Measurements from ENCODE around the gene SPON1. TPM values are rescaled to one million over a fixed set of nuclear protein-coding genes. Genes with fewer than 3 reads are reported as not detected.
A peak's percentile ranks its signal among the peaks of the same experiment; 100 is the strongest.

Gene SPON1
- total RNA-seq, 4 donors from 2014 or later = 42.6 to 74.0 (median 56.1) TPM

DNA sequence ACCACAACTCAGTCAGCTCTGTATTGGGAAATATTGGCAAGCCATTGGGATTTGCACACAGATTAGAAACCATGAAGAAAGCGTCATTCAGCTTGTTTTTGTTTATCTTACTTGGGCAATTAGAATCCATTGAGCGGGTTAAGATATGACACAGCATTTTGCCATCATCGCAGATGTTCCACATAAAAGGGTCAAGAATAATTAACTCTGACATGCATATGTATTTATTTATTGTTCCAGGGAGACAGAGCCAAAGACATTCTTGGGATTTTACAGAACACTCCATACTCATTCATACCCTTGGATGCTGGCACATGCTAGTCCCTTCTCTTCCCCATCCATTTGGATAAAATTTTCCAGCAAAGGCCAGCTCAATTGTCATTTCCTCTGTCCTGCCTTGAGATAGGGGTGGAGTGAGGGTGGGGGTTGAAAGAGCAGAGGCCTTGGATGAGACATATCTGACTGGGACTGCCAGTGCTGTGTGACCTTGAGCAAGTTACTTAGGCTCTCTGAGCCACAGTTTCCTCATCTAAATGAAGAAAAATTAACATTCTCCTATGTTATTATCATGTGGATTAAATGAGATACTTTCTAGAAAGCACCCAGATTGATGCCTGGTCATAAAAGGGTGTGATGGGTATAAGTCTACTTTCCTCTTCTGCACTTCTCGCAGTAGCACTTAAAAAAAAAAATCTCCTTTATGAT lies 216.7 kb downstream of the SPON1 start:
- Histone ChIP-seq H3K36me3 (no peaks in the 10 kb centered on the region), H3K4me1 (no peaks in the 10 kb centered on the region), H3K4me3 (no peak overlapping the region), H3K27me3 (no peaks in the 10 kb centered on the region), H3K27ac (peak overlapping the region in 2 of 4 donors; percentile 22 to 42), H3K9me3 (no peaks in the 10 kb centered on the region)
- WGBS, 2 donors (ENCODE audit: low coverage in 1 of 2) = 37 to 55% methylated on average over 4 of the region's 4 CpGs
- no peak for DNase-seq
- TF ChIP-seq, protein P1, sequence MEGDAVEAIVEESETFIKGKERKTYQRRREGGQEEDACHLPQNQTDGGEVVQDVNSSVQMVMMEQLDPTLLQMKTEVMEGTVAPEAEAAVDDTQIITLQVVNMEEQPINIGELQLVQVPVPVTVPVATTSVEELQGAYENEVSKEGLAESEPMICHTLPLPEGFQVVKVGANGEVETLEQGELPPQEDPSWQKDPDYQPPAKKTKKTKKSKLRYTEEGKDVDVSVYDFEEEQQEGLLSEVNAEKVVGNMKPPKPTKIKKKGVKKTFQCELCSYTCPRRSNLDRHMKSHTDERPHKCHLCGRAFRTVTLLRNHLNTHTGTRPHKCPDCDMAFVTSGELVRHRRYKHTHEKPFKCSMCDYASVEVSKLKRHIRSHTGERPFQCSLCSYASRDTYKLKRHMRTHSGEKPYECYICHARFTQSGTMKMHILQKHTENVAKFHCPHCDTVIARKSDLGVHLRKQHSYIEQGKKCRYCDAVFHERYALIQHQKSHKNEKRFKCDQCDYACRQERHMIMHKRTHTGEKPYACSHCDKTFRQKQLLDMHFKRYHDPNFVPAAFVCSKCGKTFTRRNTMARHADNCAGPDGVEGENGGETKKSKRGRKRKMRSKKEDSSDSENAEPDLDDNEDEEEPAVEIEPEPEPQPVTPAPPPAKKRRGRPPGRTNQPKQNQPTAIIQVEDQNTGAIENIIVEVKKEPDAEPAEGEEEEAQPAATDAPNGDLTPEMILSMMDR (IDR thresholded peaks at IDR 0.05) = no peak
- TF ChIP-seq EP300 (IDR thresholded peaks at IDR 0.05; ENCODE audit: low read depth) (no peak), POLR2AphosphoS5 (IDR thresholded peaks at IDR 0.05) (peak; percentile 25 to 78 (median 58)), POLR2A (IDR thresholded peaks at IDR 0.05) (no peak)
- in situ Hi-C loops (cut with MboI; ENCODE audit: low pct_ligation_motif_present in 1 of 4, low pct_unique_long_range_greater_than_20kb in 1 of 4, low sequenced_read_pairs in 3 of 4) = no loop called here
- intact Hi-C loops (cut with DNase I; ENCODE audit: low total_unique reads) = no loop called here

DNA sequence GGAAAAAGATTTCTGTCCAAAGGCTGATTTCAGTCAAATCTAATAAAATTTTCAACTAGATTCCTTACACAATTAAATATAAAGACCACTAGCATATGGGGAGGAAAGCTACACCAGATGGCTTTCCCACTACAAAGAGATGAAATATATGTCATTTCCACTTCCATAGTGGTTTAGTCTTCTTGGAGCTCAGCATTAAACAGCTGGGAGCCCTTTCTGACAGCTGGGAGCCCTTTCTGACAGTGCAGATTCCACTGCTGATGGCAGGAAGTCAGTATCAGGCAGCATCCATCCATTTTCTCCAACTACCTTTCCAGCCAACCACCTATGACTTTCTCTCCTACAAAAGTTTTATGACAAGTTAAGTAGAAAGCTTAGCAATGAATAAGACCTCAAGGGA lies 218.6 kb downstream of the SPON1 start:
- Histone ChIP-seq H3K36me3 (no peaks in the 10 kb centered on the region), H3K27ac (no peak overlapping the region)
- in situ Hi-C loops (cut with MboI; ENCODE audit: low pct_ligation_motif_present in 1 of 4, low pct_unique_long_range_greater_than_20kb in 1 of 4, low sequenced_read_pairs in 3 of 4) = no loop called here

DNA sequence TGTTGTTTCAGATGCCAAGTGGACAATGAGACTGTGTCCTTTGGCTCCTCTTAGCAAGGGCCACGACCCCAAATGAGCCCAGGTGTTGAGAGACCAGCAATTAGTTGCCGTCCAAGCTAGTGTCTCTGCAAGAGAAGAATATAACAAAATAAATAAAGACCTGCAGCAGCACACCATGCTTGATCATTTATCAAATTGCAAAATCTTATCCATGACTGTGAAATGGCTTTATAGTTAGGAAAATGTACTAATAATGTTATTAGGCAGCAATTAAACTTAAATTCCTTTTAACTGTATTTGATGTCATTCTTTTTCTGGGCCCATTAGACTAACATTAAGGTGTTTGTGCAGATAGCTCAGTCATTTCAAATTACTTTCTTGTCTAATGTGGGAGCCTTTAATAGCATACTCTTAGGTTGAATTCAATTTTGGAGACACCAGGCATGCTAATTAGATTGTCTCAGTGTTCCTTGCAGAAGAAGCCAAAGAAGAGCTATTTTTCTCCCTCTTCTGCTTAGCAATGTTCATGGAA lies 220.4 kb downstream of the SPON1 start:
- Histone ChIP-seq H3K4me3 (no peak overlapping the region), H3K9me3 (no peaks in the 10 kb centered on the region), H3K4me1 (no peaks in the 10 kb centered on the region), H3K27me3 (no peaks in the 10 kb centered on the region), H3K36me3 (no peaks in the 10 kb centered on the region), H3K27ac (no peak overlapping the region)
- TF ChIP-seq POLR2A (IDR thresholded peaks at IDR 0.05) = no peak
- TF ChIP-seq, protein P1 (IDR thresholded peaks at IDR 0.05) = no peak
- TF ChIP-seq EP300 (IDR thresholded peaks at IDR 0.05; ENCODE audit: low read depth) = no peak
- TF ChIP-seq POLR2AphosphoS5 (IDR thresholded peaks at IDR 0.05) = no peak
- in situ Hi-C loops (cut with MboI; ENCODE audit: low pct_ligation_motif_present in 1 of 4, low pct_unique_long_range_greater_than_20kb in 1 of 4, low sequenced_read_pairs in 3 of 4) = no loop called here
- 38% methylated on average over 2 of the region's 2 CpGs; no CpG with 5 or more reads in 1 of the 2 donors for WGBS, 2 donors (ENCODE audit: low coverage in 1 of 2)
- DNase-seq = no peak
- intact Hi-C loops (cut with DNase I; ENCODE audit: low total_unique reads) = no loop called here

More for the DNA sequence above, 218.6 kb downstream of the SPON1 start:
- intact Hi-C loops (cut with DNase I; ENCODE audit: low total_unique reads) = no loop called here
- H3K9me3 ChIP-seq = no peaks in the 10 kb centered on the region
- no peak for DNase-seq
- TF ChIP-seq EP300 (IDR thresholded peaks at IDR 0.05; ENCODE audit: low read depth) = no peak
- TF ChIP-seq, protein P1 (IDR thresholded peaks at IDR 0.05) = no peak
- no peak for TF ChIP-seq POLR2AphosphoS5 (IDR thresholded peaks at IDR 0.05)
- TF ChIP-seq POLR2A (IDR thresholded peaks at IDR 0.05) = no peak
- no peaks in the 10 kb centered on the region for H3K4me1 ChIP-seq
- no peaks in the 10 kb centered on the region for H3K27me3 ChIP-seq
- no peak overlapping the region for H3K4me3 ChIP-seq

DNA sequence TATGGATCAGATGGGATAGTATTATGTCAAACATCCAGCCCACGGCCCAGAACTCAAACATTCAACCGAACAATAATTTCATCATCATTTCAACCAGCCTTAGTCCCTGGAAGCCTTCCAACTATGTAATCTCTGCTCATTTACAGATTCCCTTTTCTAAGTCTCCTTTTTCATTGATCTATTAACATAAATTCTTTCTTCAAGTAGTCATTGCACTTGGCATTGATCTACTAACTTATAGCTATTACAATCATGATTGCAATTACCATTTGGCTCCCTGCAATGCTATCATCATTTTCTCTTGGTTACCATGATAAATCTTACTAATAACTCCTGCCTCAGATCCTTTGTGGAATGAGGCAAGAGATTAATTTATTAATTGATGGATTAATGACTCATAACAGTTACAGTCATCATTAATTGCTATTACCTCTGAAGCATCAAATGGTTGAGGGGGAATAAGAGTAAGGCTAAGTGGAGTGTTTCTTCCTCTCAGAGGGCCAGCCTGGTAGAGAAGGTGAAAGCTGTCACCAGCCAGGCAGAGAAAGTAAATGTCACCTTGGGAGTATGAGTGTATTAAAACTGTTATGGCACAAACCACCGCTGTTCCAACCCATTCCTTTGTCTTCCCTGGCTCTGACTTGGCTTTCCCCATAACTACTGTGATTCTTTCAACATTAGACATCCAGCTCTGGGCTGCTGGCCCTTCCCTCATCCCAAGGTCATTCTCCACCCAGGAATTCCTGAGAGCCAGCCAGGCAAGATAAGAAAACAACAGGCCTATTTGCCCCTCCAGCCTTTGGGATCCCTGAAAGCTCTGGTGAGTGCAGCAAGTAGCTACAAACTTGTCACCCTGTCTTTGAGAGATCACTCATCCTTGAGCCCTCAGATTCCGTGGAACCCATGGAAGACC lies 221.8 kb downstream of the SPON1 start:
- no peaks in the 10 kb centered on the region for H3K9me3 ChIP-seq
- intact Hi-C loops (cut with DNase I; ENCODE audit: low total_unique reads) (no loop called here), in situ Hi-C loops (cut with MboI; ENCODE audit: low pct_ligation_motif_present in 1 of 4, low pct_unique_long_range_greater_than_20kb in 1 of 4, low sequenced_read_pairs in 3 of 4) (no loop called here)
- H3K27me3 ChIP-seq = no peaks in the 10 kb centered on the region
- no peak for DNase-seq
- WGBS, 2 donors (ENCODE audit: low coverage in 1 of 2) = 72 to 81% methylated on average over 3 to 4 of the region's 4 CpGs
- H3K27ac ChIP-seq = no peak overlapping the region
- peaks cover 0 to 3% (median under 1%) of the 10 kb centered on the region in 4 donors for H3K4me1 ChIP-seq
- no peak for TF ChIP-seq EP300 (IDR thresholded peaks at IDR 0.05; ENCODE audit: low read depth)
- TF ChIP-seq POLR2AphosphoS5 (IDR thresholded peaks at IDR 0.05) = no peak
- TF ChIP-seq, protein P1 (IDR thresholded peaks at IDR 0.05) = no peak
- no peak for TF ChIP-seq POLR2A (IDR thresholded peaks at IDR 0.05)
- H3K4me3 ChIP-seq = no peak overlapping the region
- no peaks in the 10 kb centered on the region for H3K36me3 ChIP-seq

Data from transverse colon (tissue), 4 donors.